HepG2 (cell line): ENCODE measurements around the gene RERE. TPM values are rescaled to one million over a fixed set of nuclear protein-coding genes. Genes with fewer than 3 reads are reported as not detected.

Experiments used
- AHR ChIP-seq: IDR thresholded peaks from 2 replicates; pipeline ENCODE4 v1.6.1; 2018; ENCODE audit warnings: missing genetic modification reagents, missing compliant biosample characterization
- ARID5B ChIP-seq: IDR thresholded peaks from 2 replicates; pipeline ENCODE4 v1.4.0; 2020; ENCODE audit warnings: mild to moderate bottlenecking, missing genetic modification reagents
- FOXO4 ChIP-seq: sonication (generic); formaldehyde crosslinking; conservative IDR thresholded peaks from 2 replicates; pipeline ENCODE4 v1.8.1; 2023; ENCODE audit warnings: missing genetic modification reagents
- KDM1A ChIP-seq: IDR thresholded peaks from 2 replicates; pipeline ENCODE4 v1.6.1; 2016; ENCODE audit warnings: missing compliant biosample characterization
- KMT2B ChIP-seq: IDR thresholded peaks from 2 replicates; pipeline ENCODE4 v1.6.1; 2016; ENCODE audit warnings: missing genetic modification reagents, missing compliant biosample characterization
- MEF2D ChIP-seq: sonication (generic); formaldehyde crosslinking; IDR thresholded peaks from 2 replicates; pipeline ENCODE4 v1.5.1; 2020; ENCODE audit warnings: mild to moderate bottlenecking, missing genetic modification reagents
- NCOA1 ChIP-seq: sonication (generic); formaldehyde crosslinking; IDR thresholded peaks from 2 replicates; pipeline ENCODE4 v1.9.0; 2021; ENCODE audit warnings: missing genetic modification reagents
- NCOA2 ChIP-seq: sonication (generic); formaldehyde crosslinking; IDR thresholded peaks from 2 replicates; pipeline ENCODE4 v1.8.0; 2022; ENCODE audit warnings: inconsistent platforms
- NR2F2 ChIP-seq: IDR thresholded peaks from 2 replicates; pipeline ENCODE4 v1.6.1; 2012; ENCODE audit warnings: low read depth, inconsistent platforms, borderline replicate concordance
- RBAK ChIP-seq: sonication (generic); formaldehyde crosslinking; IDR thresholded peaks from 2 replicates; pipeline ENCODE4 v1.5.1; 2020; ENCODE audit warnings: mild to moderate bottlenecking, missing genetic modification reagents
- SETDB1 ChIP-seq: sonication (generic); formaldehyde crosslinking; IDR thresholded peaks from 2 replicates; pipeline ENCODE4 v1.5.1; 2020; ENCODE audit warnings: missing genetic modification reagents, mild to moderate bottlenecking, borderline replicate concordance
- SP5 ChIP-seq: IDR thresholded peaks from 2 replicates; pipeline ENCODE4 v1.6.1; 2016; ENCODE audit warnings: low read depth, borderline replicate concordance
- SRSF4 ChIP-seq: fragments of 200-400 bp; formaldehyde crosslinking; IDR thresholded peaks from one replicate; pipeline ENCODE4 v1.6.1; 2018; ENCODE audit warnings: mild to moderate bottlenecking, low read depth, low read length, moderate library complexity; ENCODE audit not compliant: poor library complexity, severe bottlenecking
- TBX2 ChIP-seq: sonication (generic); formaldehyde crosslinking; IDR thresholded peaks from 2 replicates; pipeline ENCODE4 v1.5.0; 2020; ENCODE audit warnings: missing genetic modification reagents, mild to moderate bottlenecking, borderline replicate concordance
- ZBTB26 ChIP-seq: IDR thresholded peaks from 2 replicates; pipeline ENCODE4 v1.6.1; 2016; ENCODE audit warnings: missing compliant biosample characterization, missing genetic modification reagents, borderline replicate concordance
- ZC3H13 ChIP-seq: sonication (generic); formaldehyde crosslinking; IDR thresholded peaks from 2 replicates; pipeline ENCODE4 v1.8.1; 2023; ENCODE audit warnings: mild to moderate bottlenecking, missing genetic modification reagents, moderate library complexity
- ZIK1 ChIP-seq: sonication (generic); formaldehyde crosslinking; IDR thresholded peaks from 2 replicates; pipeline ENCODE4 v1.5.0; 2020; ENCODE audit warnings: mild to moderate bottlenecking, low read depth, missing genetic modification reagents, borderline replicate concordance
- ZNF512B ChIP-seq: sonication (generic); formaldehyde crosslinking; IDR thresholded peaks from 2 replicates; pipeline ENCODE4 v1.5.1; 2020; ENCODE audit warnings: missing genetic modification reagents, mild to moderate bottlenecking, borderline replicate concordance
- ZNF674 ChIP-seq: sonication (generic); formaldehyde crosslinking; IDR thresholded peaks from 2 replicates; pipeline ENCODE4 v1.5.0; 2020; ENCODE audit warnings: low read depth, mild to moderate bottlenecking, missing genetic modification reagents
- polyA plus RNA-seq, 8 experiments: library from polyadenylated mRNA; depleted of rRNA in 3 of 8; stranded (reverse) in 7 of 8; unstranded in 1 of 8; fragments of >200 nt; fragmentation: Illumina TruSeq in 4 of 8; extraction: Trizol in 4 of 8; gene quantifications; 2 replicates each; pipeline versions ENCODE4 v1.2.1 to v1.2.3, GENCODE V29; 2011 to 2016; ENCODE audit warnings: low read depth in 4 of 8, missing spikeins in 1 of 8, mixed read lengths in 1 of 8; ENCODE audit not compliant: insufficient read depth in 1 of 8
- total RNA-seq, 5 experiments: library from RNA; depleted of rRNA; stranded (reverse); fragments of >200 nt; fragmentation: Illumina TruSeq; extraction: Trizol; gene quantifications; 2 replicates each; pipeline ENCODE4 v1.2.3, GENCODE V29; 2016; ENCODE audit warnings: low read depth in 1 of 5

RERE gene
- total and polyA plus RNA-seq, 2 of the 13 experiments (the other 11 are each of a cell fraction or from before 2014, with no cell fraction given) = 18.3 to 21.9 TPM

- TF ChIP-seq ARID5B (CRISPR knock-in tag) (peak; percentile 87), ZBTB26 (CRISPR knock-in tag) (no peak), NR2F2 (0 out of 2 replicates have a peak, but pooled peaks have one; percentile 17), SP5 (CRISPR knock-in tag) (no peak), SETDB1 (CRISPR knock-in tag) (no peak), KDM1A (CRISPR knock-in tag) (0 out of 2 replicates have a peak, but pooled peaks have one; percentile 11), SRSF4 (no peak), RBAK (CRISPR knock-in tag) (no peak), ZIK1 (CRISPR knock-in tag) (no peak), ZC3H13 (CRISPR knock-in tag) (0 out of 2 replicates have a peak, but pooled peaks have one; percentile 49), TBX2 (CRISPR knock-in tag) (peak; percentile 52; the same call in 1 of the 2 replicates), FOXO4 (no peak), ZNF674 (CRISPR knock-in tag) (no peak), NCOA2 (peak; percentile 87), AHR (CRISPR knock-in tag) (no peak), KMT2B (CRISPR knock-in tag) (no peak), ZNF512B (CRISPR knock-in tag) (no peak), MEF2D (0 out of 2 replicates have a peak, but pooled peaks have one; percentile 43), NCOA1 (CRISPR knock-in tag) (no peak)
These were observed 173.6 kb downstream of the RERE start (continued) for GRCh38 chr1:8643542-8644536.
